Stimulated activated CD8-positive, alpha-beta memory T cell treated with anti-CD3 and anti-CD28 coated beads, Interleukin-4, amount 100 ng/mL, for 48 hours (primary cell): Measurements from ENCODE around the gene OR2AG2.
"Not testable (repeated sequence)": the region's sequence is repeated elsewhere in the genome, so short reads cannot be mapped to it uniquely, and the experiment has no call there.

Experiments
- DNase-seq: peaks from one replicate; pipeline ENCODE4 v3.0.0-alpha.2; 2020

The OR2AG2 gene

DNA sequence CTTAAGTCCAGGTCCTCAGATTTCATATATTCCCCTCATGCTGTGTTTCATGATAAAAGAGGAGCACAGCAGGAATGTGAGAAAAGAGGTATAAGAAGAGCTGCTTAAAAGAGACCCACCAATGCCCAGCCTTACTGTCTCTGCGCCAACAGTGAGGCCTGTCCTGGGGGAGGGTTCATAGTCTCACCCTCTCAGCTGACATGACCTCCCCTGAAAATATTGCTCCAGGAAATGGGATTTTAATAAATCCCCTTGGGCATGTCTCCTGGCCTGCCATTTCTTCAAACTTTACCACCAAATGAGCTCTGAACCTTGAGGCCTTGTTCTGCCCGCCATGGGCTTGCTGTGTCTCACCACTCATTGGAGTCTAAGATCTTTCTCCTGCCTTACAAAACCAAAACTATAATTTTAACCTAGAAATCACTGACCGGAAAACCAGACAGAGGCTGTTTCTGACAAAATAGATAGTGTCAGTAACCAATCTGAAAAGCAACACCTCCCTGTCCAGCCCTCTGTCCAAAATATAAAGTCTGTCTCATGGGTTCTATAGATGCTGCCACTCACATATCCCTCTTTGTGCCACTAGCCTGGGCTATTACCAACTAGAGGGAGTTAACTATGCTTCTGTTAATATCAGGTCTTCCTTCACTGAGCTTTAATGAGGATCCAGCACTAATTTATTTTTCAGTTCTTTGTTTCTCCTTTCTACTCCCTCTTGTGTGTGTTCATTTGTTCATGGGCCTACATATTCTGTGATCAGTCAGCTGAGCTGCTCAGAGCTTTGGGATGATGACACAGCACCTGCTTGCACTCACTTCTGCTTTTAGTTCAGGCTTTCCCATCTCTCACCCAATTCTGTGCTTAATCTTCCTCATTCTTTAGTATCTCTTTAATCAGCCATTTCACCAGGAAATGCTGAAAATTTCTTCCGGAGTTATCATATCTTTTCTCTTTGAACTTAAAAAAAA lies at the start of gene OR2AG2:
TSS of gene OR2AG2 (minus strand) at position 51 of the 968 bp plus-strand sequence. CDS start 3,019 bp downstream, outside the sequence.
- no peak for DNase-seq

- DNase-seq = no peak
These were observed 47.2 kb upstream of the OR2AG2 start for GRCh38 chr11:6818967-6819366.

DNA sequence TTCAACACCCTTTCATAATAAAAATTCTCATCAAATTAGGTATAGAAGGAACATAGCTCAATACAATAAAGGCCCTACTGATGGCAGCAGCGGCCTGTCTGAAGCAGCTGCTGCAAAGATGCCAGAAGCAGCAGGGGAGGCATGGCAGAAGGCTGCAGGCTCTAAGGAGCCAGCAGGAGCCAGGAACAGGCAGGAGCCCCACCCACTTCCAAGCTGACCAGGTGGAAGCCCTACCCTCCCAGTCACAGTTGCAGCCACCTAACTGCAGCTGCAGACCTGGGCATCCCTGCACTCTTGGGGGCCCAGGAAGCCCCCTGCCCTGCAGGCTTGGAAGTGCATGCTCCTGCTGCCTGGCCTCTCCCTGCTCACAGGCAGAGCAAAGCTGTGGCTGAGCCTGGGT lies 45.9 kb upstream of the OR2AG2 start:
- no peak for DNase-seq

GRCh38 chr11:6813656-6814055 lies 41.9 kb upstream of the OR2AG2 start:
- no peak for DNase-seq

GRCh38 chr11:6812390-6813005 lies 40.7 kb upstream of the OR2AG2 start:
- DNase-seq = peak; percentile 37

GRCh38 chr11:6801075-6801474 lies 29.3 kb upstream of the OR2AG2 start:
- not testable (repeated sequence) for DNase-seq

DNA sequence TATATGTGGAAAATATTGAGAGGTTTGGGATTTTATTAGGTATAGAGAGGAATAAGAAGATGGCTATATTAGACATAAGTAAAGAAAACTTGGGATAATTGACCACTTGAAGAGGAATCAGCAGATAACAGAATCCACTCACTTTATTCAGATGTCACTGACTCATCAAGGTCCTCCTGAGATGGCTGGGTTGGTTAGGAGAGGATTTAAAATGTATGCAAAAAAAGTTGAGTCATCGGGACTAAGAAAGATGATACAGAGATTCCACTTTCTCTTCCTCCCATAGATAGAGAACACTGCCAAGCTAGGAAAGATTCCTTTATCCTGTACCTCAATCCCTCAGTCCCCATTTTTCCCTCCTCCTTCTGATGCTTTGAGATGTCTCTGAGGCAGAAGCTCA lies 27.6 kb upstream of the OR2AG2 start, which contains the start of gene OR6A2:
TSS of gene OR6A2 (minus strand) at position 288 of the 400 bp plus-strand sequence. CDS start 3,981 bp downstream, outside the sequence.
- no peak for DNase-seq

DNA sequence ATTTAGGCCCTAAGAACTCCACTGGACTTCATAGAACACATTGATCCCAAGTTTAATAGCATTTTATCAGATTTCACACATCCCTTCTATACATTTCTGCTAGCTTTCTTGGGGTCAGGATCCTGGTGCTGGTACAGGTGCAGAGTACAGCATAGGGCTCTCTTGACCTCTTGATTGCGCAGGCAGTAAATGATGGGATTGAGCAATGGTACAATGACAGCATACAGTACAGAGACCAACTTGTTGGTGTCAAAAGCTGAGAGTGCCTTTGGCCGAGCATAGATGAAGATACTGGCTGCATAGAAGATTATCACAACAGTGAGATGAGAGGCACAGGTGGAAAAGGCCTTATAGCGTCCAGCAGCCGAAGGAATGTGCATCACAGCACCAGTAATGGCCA lies 22.9 kb upstream of the OR2AG2 start:
- no peak for DNase-seq

GRCh38 chr11:6790546-6790945 lies 18.8 kb upstream of the OR2AG2 start:
- DNase-seq = no peak

GRCh38 chr11:6782720-6783119 lies 10.9 kb upstream of the OR2AG2 start, which contains the start of gene OR2AG1:
Gene OR2AG1, plus strand, starts transcription at chr11:6783020. Its CDS starts 2,018 bp downstream, at chr11:6785038.
- no peak for DNase-seq

GRCh38 chr11:6780829-6781228 lies 9.1 kb upstream of the OR2AG2 start:
- no peak for DNase-seq

GRCh38 chr11:6778518-6778917 lies 6.7 kb upstream of the OR2AG2 start:
- DNase-seq = no peak

DNA sequence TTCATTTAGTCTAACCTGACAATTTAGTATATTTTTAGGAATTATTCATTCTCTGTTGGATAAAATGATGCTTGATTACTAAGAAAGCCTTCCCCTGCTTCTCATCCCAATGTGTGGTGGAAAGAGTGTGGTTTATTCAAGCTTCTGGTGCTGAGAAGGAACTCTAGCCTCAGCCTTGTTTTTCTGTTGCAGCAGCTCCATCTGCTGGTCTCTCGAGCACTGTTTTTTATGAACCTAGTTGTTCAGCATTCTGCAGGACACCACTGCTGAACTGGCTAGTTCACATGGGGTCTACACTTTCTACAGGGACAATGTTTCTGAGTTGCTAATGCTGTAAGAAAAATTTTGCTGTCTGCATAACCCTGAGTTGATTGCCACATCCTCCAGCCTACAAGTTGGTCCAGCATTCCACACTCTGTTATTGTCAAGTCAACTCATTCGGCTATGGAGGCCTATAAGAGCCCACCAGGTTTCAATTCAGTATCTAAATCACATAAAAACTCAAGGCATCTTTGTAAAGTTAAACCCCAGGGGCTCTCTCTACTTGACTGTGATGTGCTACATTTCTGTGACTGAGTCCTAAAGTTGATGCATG lies 14.3 kb downstream of the OR2AG2 start:
- peak; percentile 67 for DNase-seq

- no peak for DNase-seq
These were observed 15.8 kb downstream of the OR2AG2 start for GRCh38 chr11:6755953-6756347.

DNA sequence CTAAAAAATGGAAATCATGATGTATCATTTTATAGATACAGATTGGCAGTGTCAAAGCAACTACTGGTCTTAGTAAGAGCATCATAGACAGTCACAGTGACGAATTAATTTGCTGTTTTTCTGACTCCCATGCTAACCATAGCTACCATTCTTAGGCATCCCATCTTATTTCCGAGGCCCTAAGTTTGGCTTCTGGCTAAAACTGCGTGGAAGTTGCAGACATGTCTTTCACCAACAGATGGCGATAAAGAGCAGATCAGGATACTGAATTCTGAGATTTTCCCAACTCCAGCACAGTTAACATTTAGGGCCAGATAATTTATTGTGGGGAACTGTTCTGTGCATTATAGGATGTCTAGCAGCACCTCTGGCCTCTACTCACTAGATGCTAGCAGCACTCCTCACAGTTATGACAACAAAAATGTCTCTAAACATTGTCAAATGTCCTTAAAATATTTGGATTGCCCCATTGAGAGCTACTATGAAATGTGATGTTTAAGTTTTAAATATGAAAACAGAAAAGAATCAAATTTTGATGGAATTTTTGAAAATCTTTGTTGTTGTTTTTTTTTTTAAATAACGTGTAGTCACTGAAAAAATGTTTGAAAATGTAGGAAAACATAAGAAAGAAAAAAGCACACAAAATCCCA lies 16.3 kb downstream of the OR2AG2 start:
- DNase-seq = peak; percentile 57

- DNase-seq = no peak
These were observed 24.6 kb downstream of the OR2AG2 start for GRCh38 chr11:6747097-6747668.

GRCh38 chr11:6746626-6747025 lies 25.1 kb downstream of the OR2AG2 start:
- no peak for DNase-seq

GRCh38 chr11:6746086-6746618 lies 25.6 kb downstream of the OR2AG2 start:
- DNase-seq = no peak

- no peak for DNase-seq
These were observed 26.2 kb downstream of the OR2AG2 start for GRCh38 chr11:6745465-6746015.

GRCh38 chr11:6745018-6745417 lies 26.8 kb downstream of the OR2AG2 start:
- DNase-seq = no peak

- peak; percentile 51 for DNase-seq
These were observed 29.5 kb downstream of the OR2AG2 start for GRCh38 chr11:6742260-6742659.

GRCh38 chr11:6738590-6738989 lies 33.2 kb downstream of the OR2AG2 start:
- no peak for DNase-seq
